OCI-LY3 (cell line): ENCODE data around the gene ZNF142.

Source experiments
- EZH2phosphoT487 ChIP-seq: fragments of 200-600 bp; shearing (Covaris generic); IDR thresholded peaks from 2 replicates; pipeline ENCODE4 v1.6.1; 2018; ENCODE audit warnings: antibody characterized with exemption, mixed run types, low read depth
- TF ChIP-seq, protein P1 (sequence below): fragments of 200-600, 300-600 bp; sonication (generic); IDR thresholded peaks from 2 replicates; pipeline ENCODE4 v1.5.1; 2014; ENCODE audit warnings: antibody characterized with exemption, low read length, low read depth

GRCh38 chr2:218691234-218691633, 31.8 kb upstream of the ZNF142 start:
- TF ChIP-seq, protein P1, sequence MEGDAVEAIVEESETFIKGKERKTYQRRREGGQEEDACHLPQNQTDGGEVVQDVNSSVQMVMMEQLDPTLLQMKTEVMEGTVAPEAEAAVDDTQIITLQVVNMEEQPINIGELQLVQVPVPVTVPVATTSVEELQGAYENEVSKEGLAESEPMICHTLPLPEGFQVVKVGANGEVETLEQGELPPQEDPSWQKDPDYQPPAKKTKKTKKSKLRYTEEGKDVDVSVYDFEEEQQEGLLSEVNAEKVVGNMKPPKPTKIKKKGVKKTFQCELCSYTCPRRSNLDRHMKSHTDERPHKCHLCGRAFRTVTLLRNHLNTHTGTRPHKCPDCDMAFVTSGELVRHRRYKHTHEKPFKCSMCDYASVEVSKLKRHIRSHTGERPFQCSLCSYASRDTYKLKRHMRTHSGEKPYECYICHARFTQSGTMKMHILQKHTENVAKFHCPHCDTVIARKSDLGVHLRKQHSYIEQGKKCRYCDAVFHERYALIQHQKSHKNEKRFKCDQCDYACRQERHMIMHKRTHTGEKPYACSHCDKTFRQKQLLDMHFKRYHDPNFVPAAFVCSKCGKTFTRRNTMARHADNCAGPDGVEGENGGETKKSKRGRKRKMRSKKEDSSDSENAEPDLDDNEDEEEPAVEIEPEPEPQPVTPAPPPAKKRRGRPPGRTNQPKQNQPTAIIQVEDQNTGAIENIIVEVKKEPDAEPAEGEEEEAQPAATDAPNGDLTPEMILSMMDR: no peak
- TF ChIP-seq EZH2phosphoT487: no peak
